Fibroblast of the aortic adventitia (primary cell): ENCODE measurements around the gene SLC36A4. TPM values are rescaled to one million over a fixed set of nuclear protein-coding genes. Genes with fewer than 3 reads are reported as not detected.

Source experiments
- DNase-seq: peaks from one replicate; pipeline ENCODE4 v3.0.0-alpha.2; 2010; ENCODE audit warnings: low read depth
- H3K4me3 ChIP-seq: 2 replicates; pipeline ENCODE4 v1.5.1; 2011; ENCODE audit warnings: low read depth, mild to moderate bottlenecking, control low read depth, low read length, moderate library complexity
- total RNA-seq: library from RNA; depleted of rRNA; stranded (reverse); fragments of >200 nt; gene quantifications from 2 replicates; pipeline ENCODE4 v1.2.3, GENCODE V29; 2012; ENCODE audit warnings: low replicate concordance
- TF ChIP-seq, protein P1 (sequence below): IDR thresholded peaks from 2 replicates; pipeline ENCODE4 v1.5.1; 2011; ENCODE audit warnings: mild to moderate bottlenecking, low read length, control low read depth, inconsistent platforms; ENCODE audit not compliant: insufficient read depth

SLC36A4 gene
- total RNA-seq, 1 donor = 24.8 TPM

DNA sequence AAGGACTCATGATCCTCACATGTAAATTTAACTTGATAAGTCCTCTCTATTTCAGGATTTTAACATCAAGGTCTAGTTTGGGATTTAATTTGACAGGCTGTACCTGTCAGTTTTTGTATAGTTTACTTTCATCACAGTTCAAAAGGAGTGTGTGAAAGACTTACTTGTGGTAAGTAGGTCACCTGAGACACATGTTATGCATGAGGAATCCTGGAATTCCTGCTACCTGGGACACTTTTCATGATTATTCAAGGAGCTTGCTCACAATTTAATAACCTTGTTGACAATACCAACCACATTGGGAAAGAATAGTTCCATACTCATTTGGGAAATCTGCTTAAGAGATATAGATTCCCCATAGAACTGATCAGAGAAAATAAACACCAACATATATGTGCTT lies 15.8 kb upstream of the SLC36A4 start:
- TF ChIP-seq, protein P1, sequence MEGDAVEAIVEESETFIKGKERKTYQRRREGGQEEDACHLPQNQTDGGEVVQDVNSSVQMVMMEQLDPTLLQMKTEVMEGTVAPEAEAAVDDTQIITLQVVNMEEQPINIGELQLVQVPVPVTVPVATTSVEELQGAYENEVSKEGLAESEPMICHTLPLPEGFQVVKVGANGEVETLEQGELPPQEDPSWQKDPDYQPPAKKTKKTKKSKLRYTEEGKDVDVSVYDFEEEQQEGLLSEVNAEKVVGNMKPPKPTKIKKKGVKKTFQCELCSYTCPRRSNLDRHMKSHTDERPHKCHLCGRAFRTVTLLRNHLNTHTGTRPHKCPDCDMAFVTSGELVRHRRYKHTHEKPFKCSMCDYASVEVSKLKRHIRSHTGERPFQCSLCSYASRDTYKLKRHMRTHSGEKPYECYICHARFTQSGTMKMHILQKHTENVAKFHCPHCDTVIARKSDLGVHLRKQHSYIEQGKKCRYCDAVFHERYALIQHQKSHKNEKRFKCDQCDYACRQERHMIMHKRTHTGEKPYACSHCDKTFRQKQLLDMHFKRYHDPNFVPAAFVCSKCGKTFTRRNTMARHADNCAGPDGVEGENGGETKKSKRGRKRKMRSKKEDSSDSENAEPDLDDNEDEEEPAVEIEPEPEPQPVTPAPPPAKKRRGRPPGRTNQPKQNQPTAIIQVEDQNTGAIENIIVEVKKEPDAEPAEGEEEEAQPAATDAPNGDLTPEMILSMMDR = no peak
- H3K4me3 ChIP-seq = no peak overlapping the region
- DNase-seq = no peak

DNA sequence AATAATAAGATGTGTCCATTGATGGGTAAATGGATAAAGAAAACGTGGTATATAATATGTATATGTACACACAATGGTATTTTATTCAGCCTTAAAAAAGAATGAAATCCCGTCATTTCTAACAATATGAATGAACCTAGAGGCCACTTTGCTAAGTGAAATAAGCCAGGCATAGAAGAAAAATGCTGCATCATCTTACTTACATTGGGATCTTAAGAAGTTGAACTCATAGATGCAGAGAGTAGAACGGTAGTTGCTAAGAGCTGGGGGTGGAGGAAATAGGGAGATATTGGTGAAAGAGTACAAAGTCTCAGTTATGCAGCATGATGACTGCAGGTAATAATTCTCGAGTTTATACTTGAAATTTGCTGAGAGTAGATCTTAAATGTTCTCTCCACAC lies 14.3 kb upstream of the SLC36A4 start:
- TF ChIP-seq, protein P1 = no peak
- DNase-seq = no peak
- no peak overlapping the region for H3K4me3 ChIP-seq

DNA sequence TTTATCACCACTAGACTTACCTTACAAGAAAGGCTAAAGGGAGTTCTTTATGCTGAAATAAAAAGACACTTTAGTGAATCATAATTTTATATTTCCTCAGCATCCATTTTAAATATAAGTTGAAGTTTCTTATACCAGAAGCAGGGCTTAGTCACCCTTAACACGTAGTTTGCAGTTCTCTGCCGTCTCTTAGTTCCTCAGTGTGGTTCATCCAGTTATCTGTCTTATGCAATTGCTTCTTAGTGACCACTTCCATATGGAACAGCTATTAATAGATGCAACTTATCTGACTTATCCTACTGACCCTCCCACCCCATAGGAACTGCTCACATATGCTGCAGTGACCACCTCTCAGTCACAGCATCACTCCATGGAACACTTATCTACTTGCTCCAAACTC lies 11.7 kb upstream of the SLC36A4 start:
- TF ChIP-seq, protein P1 = no peak

GRCh38 chr11:93208663-93209270 lies 11.0 kb upstream of the SLC36A4 start:
- TF ChIP-seq, protein P1 = no peak
- DNase-seq = no peak

More for the DNA sequence above, 11.7 kb upstream of the SLC36A4 start:
- DNase-seq = no peak
- no peak overlapping the region for H3K4me3 ChIP-seq

GRCh38 chr11:93199616-93200015 lies 1.8 kb upstream of the SLC36A4 start:
- DNase-seq = no peak
- TF ChIP-seq, protein P1 = no peak
- H3K4me3 ChIP-seq = no peak overlapping the region

More at GRCh38 chr11:93208663-93209270, 11.0 kb upstream of the SLC36A4 start:
- H3K4me3 ChIP-seq = no peak overlapping the region

- TF ChIP-seq, protein P1 = no peak
- peak overlapping the region; percentile 82 for H3K4me3 ChIP-seq
Measured at GRCh38 chr11:93198215-93198845, 539 bp upstream of the SLC36A4 start.

More at GRCh38 chr11:93198215-93198845, 539 bp upstream of the SLC36A4 start:
- peak; percentile 46 for DNase-seq
